Heart right ventricle (tissue), 16 donors: ENCODE measurements around the gene SH3YL1. TPM values are rescaled to one million over a fixed set of nuclear protein-coding genes. Genes with fewer than 3 reads are reported as not detected.

ENCODE experiments used
- ATAC-seq, 8 donors: fragments of 200-7000 bp; cut with Tn5 transposase; one replicate each; pipeline ENCODE4 v1.9.1; 2020; ENCODE audit warnings: mild to moderate bottlenecking in 8 of 8, moderate library complexity in 8 of 8, moderate number of reproducible peaks in 1 of 8
- DNase-seq, 2 donors: peaks; one replicate each; pipeline ENCODE4 v3.0.0-alpha.2; 2020
- H3K27ac ChIP-seq, 10 donors: fragments of 200-600 bp; sonication (generic) in 2 of 10; one replicate each; pipeline versions ENCODE4 v1.5.0 to v1.8.0; 2020 to 2022; ENCODE audit warnings: mild to moderate bottlenecking in 3 of 10
- H3K27me3 ChIP-seq, 7 donors: fragments of 200-600 bp; one replicate each; pipeline ENCODE4 v1.8.0; 2021 to 2022; ENCODE audit warnings: mild to moderate bottlenecking in 2 of 7
- H3K36me3 ChIP-seq, 9 donors: fragments of 200-600 bp; sonication (generic) in 1 of 9; one replicate each; pipeline versions ENCODE4 v1.5.0 to v1.8.0; 2020 to 2022; ENCODE audit warnings: mild to moderate bottlenecking in 2 of 9
- H3K4me1 ChIP-seq, 9 donors: fragments of 200-600 bp; sonication (generic) in 1 of 9; one replicate each; pipeline versions ENCODE4 v1.5.0 to v1.8.0; 2020 to 2022; ENCODE audit warnings: mild to moderate bottlenecking in 4 of 9
- H3K4me3 ChIP-seq, 10 donors: fragments of 200-600 bp; sonication (generic) in 2 of 10; one replicate each; pipeline versions ENCODE4 v1.5.0 to v1.8.0; 2020 to 2022; ENCODE audit warnings: mild to moderate bottlenecking in 7 of 10, moderate library complexity in 2 of 10
- H3K9me3 ChIP-seq, 11 donors: fragments of 200-600 bp in 10 of 11; sonication (generic) in 2 of 11; one replicate each; pipeline versions ENCODE4 v1.5.0 to v1.8.0; 2013 to 2022; ENCODE audit warnings: mild to moderate bottlenecking in 2 of 11, control low read depth in 1 of 11, moderate library complexity in 1 of 11
- WGBS, 2 donors: extraction: QIAGEN DNeasy Blood & Tissue Kit; methylation state at CpG; one replicate each; pipeline ENCODE4 v1.1.7; 2013; ENCODE audit warnings: inconsistent platforms in 1 of 2; 5-methylcytosine and 5-hydroxymethylcytosine counted together
- intact Hi-C, 10 donors: fragments of 100-400 bp; cut with DNase I; formaldehyde crosslinking; loops; one replicate each; pipeline versions ENCODE4 v1.11.1 to v1.14.2; 2022
- polyA plus RNA-seq, 2 donors: library from polyadenylated mRNA; stranded (reverse); fragments of 200-250 nt; gene quantifications; one replicate each; pipeline ENCODE4 v1.2.3, GENCODE V29; 2013
- total RNA-seq, 10 donors: library from RNA; stranded (reverse); fragmentation: NEBNext Ultra II Directional in 3 of 10; extraction: Animal tissue kit (Norgen Biotek cat#: 25700) in 3 of 10; gene quantifications; one replicate each; pipeline versions ENCODE4 v1.2.1 to v1.2.4, GENCODE V29; 2021 to 2023
- TF ChIP-seq, protein P1 (sequence below), 9 donors: fragments of 200-600 bp; sonication (generic) in 2 of 9; IDR thresholded peaks; one replicate each; pipeline versions ENCODE4 v1.5.0 to v1.8.0; 2021 to 2022; ENCODE audit warnings: antibody characterized with exemption in 9 of 9, mild to moderate bottlenecking in 5 of 9, moderate library complexity in 1 of 9
- donor health status: Arrhythmogenic right ventricular cardiomyopathy.
- donor health status: ischemic (EF 13 %, LVEDD 7.1; RV severe dilation, severe dysfunction).
- donor health status: healthy with polysubstance abuse.
- donor health status: DM: no; HTN: yes; CAD: no.
- donor health status: DM: no; HTN: no; CAD: no.
- donor health status: ischemic (EF 25% LVEDD 6.9; RV normal size, moderate dysfunction).
- donor health status: ischemic (EF 25% LVEDD 5.7; RV mildly dilated, moderate dysfunction).
- donor health status: healthy.
- donor health status: DM: yes; HTN: yes; CAD: no.
- donor health status: Ischemic cardiomyopathy.
- donor health status: ischemic (EF 35%, LVEDD 5.7; RV mildly dilated, moderate dysfunction).
- donor health status: nonischemic (EF 11% LVEDD 7.7; RV severe dilation, severe dysfunction).
- donor health status: DM: yes; HTN: yes; CAD: no.
- donor health status: PGD.
- donor health status: ischemic (EF 29% LVEDD 5.4; RV normal size, mild dysfunction).
- donor health status: nonischemic (EF 23%, LVEDD 6.1; RV moderate dilation, normal function).

Gene SH3YL1
- total and polyA plus RNA-seq, 12 donors = 7.6 to 39.1 (median 9.3) TPM

DNA sequence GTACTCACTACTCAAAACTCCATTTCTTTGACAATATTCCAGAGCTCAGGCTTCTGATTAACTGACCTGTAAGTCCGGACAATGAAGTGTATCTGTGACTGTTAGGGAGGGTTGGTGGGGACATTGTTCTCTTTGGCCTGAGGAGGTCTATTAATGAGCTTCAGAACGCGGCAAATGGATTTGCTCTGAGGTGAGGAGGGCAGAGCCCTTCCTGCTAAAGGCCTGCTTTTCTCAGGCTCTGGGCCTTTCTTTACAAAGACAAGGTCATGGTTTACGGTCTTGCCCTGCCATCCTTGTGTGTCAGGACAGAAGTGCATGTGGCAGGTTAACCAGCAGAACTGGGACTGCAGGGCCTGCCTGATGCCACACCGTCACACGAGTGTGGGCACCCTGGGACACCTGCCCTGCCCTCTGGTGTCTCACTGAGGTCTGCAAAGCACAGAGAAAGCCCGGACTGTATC, 16.8 kb upstream of the SH3YL1 start:
- TF ChIP-seq, protein P1, sequence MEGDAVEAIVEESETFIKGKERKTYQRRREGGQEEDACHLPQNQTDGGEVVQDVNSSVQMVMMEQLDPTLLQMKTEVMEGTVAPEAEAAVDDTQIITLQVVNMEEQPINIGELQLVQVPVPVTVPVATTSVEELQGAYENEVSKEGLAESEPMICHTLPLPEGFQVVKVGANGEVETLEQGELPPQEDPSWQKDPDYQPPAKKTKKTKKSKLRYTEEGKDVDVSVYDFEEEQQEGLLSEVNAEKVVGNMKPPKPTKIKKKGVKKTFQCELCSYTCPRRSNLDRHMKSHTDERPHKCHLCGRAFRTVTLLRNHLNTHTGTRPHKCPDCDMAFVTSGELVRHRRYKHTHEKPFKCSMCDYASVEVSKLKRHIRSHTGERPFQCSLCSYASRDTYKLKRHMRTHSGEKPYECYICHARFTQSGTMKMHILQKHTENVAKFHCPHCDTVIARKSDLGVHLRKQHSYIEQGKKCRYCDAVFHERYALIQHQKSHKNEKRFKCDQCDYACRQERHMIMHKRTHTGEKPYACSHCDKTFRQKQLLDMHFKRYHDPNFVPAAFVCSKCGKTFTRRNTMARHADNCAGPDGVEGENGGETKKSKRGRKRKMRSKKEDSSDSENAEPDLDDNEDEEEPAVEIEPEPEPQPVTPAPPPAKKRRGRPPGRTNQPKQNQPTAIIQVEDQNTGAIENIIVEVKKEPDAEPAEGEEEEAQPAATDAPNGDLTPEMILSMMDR (IDR thresholded peaks at IDR 0.05) = no peak
- DNase-seq = no peak
- WGBS, 2 donors = 72 to 80% methylated on average over 7 of the region's 7 CpGs
- H3K27me3 ChIP-seq = no peaks in the 10 kb centered on the region
- peaks cover 0 to 73% (median 15%) of the 10 kb centered on the region in 9 donors for H3K36me3 ChIP-seq
- H3K27ac ChIP-seq = peak overlapping the region in 5 of 10 donors; percentile 16 to 70 (median 46)
- H3K4me3 ChIP-seq = no peak overlapping the region
- H3K4me1 ChIP-seq = peaks cover 0 to 29% (median 3%) of the 10 kb centered on the region in 9 donors
- intact Hi-C loops = no loop called here
- H3K9me3 ChIP-seq = no peaks in the 10 kb centered on the region
- ATAC-seq = peak in 5 of 8 donors; percentile 11 to 79 (median 50)

DNA sequence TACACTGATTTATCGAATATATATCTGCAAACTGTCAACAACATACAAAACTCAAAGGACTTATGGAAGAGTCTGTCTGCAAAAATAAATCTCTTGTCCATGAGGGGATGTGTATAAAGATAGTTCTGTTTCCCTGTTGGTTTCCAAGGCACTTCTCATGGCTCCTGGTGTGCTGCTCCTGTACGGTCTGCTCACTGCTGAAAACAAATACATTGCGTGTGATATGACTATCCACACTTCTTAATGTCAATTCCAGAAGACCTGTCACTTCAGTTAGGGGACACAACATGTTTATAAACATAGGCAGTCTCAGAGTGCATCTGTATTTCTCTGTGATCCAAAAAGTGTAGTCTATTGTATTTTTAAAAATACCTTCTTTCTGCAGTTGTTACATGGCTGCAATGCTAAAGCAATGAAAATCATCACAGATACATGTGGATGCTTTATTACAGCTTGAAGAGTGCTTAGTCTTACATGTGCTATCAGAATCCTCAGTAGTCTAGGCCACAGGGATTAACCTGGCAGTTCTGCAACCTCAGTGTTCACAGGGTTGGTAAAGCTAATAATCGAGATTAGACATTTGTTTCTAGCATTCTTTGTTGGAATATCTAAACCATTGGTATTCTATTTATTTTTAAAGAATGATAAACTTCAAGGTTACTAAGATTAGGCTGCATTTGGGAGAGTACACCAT, 16.3 kb upstream of the SH3YL1 start:
- H3K9me3 ChIP-seq = no peaks in the 10 kb centered on the region
- no peaks in the 10 kb centered on the region for H3K27me3 ChIP-seq
- H3K4me1 ChIP-seq = peaks cover 0 to 24% (median 0%) of the 10 kb centered on the region in 9 donors
- peaks cover 0 to 79% (median 15%) of the 10 kb centered on the region in 9 donors for H3K36me3 ChIP-seq
- intact Hi-C loops = no loop called here
- DNase-seq (no peak), ATAC-seq (peak in 4 of 8 donors; percentile 15 to 61 (median 22))
- H3K4me3 ChIP-seq = no peak overlapping the region
- TF ChIP-seq, protein P1 (IDR thresholded peaks at IDR 0.05) = no peak
- H3K27ac ChIP-seq = peak overlapping the region in 5 of 10 donors; percentile 16 to 70 (median 46)
- WGBS, 2 donors = 62 to 63% methylated on average over 4 of the region's 4 CpGs

DNA sequence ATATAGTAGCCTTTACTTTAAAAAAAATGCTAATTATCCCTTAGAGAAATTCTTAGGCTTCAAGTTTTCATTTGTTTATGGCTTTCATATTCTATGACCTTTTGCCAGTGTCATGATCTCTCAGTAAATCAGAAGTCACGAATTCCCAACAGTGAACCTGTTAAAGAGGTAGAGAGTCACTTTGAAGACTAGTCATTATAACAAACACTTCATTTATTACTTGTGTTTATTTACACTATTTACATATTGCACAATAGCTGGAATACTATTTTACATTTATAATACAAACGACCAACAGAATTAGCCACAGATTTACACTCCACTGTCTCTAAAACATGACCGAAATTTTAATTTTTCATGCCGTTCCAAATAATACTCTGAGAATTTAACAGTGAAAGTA, 15.5 kb upstream of the SH3YL1 start:
- Histone ChIP-seq H3K27ac (no peak overlapping the region), H3K4me3 (no peak overlapping the region), H3K9me3 (no peaks in the 10 kb centered on the region), H3K4me1 (peaks cover 0 to 17% (median 0%) of the 10 kb centered on the region in 9 donors), H3K27me3 (no peaks in the 10 kb centered on the region), H3K36me3 (peaks cover 0 to 86% (median 15%) of the 10 kb centered on the region in 9 donors)
- intact Hi-C loops = no loop called here
- TF ChIP-seq, protein P1 (IDR thresholded peaks at IDR 0.05) = no peak
- ATAC-seq = no peak
- no peak for DNase-seq
- WGBS, 2 donors = 87 to 95% methylated on average over 4 of the region's 4 CpGs

DNA sequence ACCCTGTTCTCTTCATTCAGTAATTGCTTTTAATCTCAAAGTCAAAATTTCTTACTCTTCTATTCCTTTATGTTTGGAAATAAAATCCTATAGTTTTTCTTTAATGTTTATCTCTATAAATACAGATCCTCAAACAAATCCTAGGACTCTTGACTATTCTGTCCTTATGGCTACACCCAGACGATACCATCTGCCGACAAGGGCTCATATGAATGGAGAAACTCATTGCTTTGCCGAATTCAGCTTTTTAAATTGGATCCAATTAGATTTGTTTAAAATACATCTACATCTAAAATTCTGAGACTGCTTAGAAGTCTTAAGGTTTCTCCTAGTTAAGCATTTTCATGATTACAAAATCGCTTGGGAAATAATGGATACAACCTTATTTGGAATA, 15.1 kb upstream of the SH3YL1 start:
- Histone ChIP-seq H3K4me3 (no peak overlapping the region), H3K9me3 (no peaks in the 10 kb centered on the region), H3K27ac (no peak overlapping the region), H3K27me3 (no peaks in the 10 kb centered on the region), H3K4me1 (peaks cover 0 to 17% (median 0%) of the 10 kb centered on the region in 9 donors), H3K36me3 (peaks cover 0 to 91% (median 15%) of the 10 kb centered on the region in 9 donors)
- intact Hi-C loops = no loop called here
- ATAC-seq = no peak
- no peak for DNase-seq
- WGBS, 2 donors = 91 to 92% methylated on average over 4 of the region's 4 CpGs
- TF ChIP-seq, protein P1 (IDR thresholded peaks at IDR 0.05) = no peak
